ENCODE data around the gene ETFBKMT. TPM values are rescaled to one million over a fixed set of nuclear protein-coding genes. Genes with fewer than 3 reads are reported as not detected.

The ETFBKMT gene
- total and polyA plus RNA-seq, 2 of the 13 experiments (the other 11 are each of a cell fraction or from before 2014, with no cell fraction given), result 0.62 to 0.93 TPM

DNA sequence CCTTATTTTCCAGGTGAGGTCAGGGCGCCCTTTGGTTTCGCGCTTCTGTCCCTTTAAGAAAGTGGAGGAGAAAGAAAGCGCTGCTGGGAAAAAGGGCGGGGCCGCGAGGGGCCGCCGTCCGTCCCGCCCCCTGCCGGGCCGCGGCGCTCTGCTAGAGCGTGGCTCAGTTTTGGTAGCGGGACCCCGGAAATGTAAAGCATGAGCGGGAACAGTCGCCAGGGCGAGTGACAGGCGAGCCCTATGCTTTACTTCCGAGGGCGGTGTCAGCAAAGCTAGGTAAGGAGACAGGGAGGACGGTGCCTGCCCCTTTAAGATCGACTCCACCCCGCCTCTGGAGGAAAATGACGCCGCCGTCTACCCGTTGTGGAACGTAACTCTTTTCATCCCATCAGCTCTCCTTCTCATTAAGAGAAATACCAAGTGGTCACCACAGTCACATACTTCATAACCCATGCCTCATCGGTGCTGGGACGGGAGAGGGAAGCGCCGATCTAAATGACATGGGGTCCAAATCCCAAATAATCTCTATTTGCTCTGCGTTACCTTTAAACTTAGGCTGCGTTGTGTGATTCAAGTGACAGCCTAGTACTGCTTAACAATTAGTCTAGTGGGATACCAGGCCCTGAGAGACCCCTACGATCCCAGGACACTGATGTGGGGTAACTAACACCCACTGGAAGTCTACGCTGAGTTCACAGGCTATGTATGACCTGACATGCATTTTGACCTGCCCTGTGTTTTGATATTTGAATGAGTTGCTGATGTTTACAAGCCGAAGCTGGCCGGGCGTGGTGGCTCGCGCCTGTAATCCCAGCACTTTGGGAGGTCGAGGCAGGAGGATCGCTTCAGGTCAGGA lies at the start of gene ETFBKMT (continued):
- TF ChIP-seq, protein P1, sequence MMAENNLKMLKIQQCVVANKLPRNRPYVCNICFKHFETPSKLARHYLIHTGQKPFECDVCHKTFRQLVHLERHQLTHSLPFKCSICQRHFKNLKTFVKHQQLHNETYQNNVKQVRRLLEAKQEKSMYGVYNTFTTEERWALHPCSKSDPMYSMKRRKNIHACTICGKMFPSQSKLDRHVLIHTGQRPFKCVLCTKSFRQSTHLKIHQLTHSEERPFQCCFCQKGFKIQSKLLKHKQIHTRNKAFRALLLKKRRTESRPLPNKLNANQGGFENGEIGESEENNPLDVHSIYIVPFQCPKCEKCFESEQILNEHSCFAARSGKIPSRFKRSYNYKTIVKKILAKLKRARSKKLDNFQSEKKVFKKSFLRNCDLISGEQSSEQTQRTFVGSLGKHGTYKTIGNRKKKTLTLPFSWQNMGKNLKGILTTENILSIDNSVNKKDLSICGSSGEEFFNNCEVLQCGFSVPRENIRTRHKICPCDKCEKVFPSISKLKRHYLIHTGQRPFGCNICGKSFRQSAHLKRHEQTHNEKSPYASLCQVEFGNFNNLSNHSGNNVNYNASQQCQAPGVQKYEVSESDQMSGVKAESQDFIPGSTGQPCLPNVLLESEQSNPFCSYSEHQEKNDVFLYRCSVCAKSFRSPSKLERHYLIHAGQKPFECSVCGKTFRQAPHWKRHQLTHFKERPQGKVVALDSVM (CRISPR knock-in tag; IDR thresholded peaks at IDR 0.05), result no peak; the same call in 1 of the 2 replicates
- TF ChIP-seq, protein P2, sequence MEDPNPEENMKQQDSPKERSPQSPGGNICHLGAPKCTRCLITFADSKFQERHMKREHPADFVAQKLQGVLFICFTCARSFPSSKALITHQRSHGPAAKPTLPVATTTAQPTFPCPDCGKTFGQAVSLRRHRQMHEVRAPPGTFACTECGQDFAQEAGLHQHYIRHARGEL (CRISPR knock-in tag; IDR thresholded peaks at IDR 0.05), result no peak
- TF ChIP-seq ISX (CRISPR knock-in tag; conservative IDR thresholded peaks at IDR 0.05), result no peak
- TF ChIP-seq, protein P3, sequence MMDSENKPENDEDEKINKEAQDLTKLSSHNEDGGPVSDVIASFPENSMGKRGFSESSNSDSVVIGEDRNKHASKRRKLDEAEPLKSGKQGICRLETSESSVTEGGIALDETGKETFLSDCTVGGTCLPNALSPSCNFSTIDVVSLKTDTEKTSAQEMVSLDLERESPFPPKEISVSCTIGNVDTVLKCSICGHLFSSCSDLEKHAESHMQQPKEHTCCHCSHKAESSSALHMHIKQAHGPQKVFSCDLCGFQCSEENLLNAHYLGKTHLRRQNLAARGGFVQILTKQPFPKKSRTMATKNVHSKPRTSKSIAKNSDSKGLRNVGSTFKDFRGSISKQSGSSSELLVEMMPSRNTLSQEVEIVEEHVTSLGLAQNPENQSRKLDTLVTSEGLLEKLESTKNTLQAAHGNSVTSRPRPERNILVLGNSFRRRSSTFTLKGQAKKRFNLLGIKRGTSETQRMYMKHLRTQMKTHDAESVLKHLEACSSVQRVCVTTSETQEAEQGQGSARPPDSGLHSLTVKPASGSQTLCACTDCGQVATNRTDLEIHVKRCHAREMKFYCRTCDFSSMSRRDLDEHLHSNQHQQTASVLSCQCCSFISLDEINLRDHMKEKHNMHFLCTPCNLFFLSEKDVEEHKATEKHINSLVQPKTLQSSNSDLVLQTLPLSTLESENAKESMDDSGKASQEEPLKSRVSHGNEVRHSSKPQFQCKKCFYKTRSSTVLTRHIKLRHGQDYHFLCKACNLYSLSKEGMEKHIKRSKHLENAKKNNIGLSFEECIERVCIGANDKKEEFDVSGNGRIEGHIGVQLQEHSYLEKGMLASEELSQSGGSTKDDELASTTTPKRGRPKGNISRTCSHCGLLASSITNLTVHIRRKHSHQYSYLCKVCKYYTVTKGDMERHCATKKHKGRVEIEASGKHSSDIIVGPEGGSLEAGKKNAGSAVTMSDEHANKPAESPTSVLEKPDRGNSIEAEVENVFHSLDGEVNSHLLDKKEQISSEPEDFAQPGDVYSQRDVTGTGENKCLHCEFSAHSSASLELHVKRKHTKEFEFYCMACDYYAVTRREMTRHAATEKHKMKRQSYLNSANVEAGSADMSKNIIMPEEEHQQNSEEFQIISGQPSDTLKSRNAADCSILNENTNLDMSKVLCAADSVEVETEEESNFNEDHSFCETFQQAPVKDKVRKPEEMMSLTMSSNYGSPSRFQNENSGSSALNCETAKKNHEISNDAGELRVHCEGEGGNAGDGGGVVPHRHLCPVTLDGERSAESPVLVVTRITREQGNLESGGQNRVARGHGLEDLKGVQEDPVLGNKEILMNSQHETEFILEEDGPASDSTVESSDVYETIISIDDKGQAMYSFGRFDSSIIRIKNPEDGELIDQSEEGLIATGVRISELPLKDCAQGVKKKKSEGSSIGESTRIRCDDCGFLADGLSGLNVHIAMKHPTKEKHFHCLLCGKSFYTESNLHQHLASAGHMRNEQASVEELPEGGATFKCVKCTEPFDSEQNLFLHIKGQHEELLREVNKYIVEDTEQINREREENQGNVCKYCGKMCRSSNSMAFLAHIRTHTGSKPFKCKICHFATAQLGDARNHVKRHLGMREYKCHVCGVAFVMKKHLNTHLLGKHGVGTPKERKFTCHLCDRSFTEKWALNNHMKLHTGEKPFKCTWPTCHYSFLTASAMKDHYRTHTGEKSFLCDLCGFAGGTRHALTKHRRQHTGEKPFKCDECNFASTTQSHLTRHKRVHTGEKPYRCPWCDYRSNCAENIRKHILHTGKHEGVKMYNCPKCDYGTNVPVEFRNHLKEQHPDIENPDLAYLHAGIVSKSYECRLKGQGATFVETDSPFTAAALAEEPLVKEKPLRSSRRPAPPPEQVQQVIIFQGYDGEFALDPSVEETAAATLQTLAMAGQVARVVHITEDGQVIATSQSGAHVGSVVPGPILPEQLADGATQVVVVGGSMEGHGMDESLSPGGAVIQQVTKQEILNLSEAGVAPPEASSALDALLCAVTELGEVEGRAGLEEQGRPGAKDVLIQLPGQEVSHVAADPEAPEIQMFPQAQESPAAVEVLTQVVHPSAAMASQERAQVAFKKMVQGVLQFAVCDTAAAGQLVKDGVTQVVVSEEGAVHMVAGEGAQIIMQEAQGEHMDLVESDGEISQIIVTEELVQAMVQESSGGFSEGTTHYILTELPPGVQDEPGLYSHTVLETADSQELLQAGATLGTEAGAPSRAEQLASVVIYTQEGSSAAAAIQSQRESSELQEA (CRISPR knock-in tag; IDR thresholded peaks at IDR 0.05; ENCODE audit: not compliant biosample characterization), result no peak
- TF ChIP-seq, protein P4, sequence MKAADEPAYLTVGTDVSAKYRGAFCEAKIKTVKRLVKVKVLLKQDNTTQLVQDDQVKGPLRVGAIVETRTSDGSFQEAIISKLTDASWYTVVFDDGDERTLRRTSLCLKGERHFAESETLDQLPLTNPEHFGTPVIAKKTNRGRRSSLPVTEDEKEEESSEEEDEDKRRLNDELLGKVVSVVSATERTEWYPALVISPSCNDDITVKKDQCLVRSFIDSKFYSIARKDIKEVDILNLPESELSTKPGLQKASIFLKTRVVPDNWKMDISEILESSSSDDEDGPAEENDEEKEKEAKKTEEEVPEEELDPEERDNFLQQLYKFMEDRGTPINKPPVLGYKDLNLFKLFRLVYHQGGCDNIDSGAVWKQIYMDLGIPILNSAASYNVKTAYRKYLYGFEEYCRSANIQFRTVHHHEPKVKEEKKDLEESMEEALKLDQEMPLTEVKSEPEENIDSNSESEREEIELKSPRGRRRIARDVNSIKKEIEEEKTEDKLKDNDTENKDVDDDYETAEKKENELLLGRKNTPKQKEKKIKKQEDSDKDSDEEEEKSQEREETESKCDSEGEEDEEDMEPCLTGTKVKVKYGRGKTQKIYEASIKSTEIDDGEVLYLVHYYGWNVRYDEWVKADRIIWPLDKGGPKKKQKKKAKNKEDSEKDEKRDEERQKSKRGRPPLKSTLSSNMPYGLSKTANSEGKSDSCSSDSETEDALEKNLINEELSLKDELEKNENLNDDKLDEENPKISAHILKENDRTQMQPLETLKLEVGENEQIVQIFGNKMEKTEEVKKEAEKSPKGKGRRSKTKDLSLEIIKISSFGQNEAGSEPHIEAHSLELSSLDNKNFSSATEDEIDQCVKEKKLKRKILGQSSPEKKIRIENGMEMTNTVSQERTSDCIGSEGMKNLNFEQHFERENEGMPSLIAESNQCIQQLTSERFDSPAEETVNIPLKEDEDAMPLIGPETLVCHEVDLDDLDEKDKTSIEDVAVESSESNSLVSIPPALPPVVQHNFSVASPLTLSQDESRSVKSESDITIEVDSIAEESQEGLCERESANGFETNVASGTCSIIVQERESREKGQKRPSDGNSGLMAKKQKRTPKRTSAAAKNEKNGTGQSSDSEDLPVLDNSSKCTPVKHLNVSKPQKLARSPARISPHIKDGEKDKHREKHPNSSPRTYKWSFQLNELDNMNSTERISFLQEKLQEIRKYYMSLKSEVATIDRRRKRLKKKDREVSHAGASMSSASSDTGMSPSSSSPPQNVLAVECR (CRISPR knock-in tag; IDR thresholded peaks at IDR 0.05; ENCODE audit: borderline replicate concordance), result peak; percentile 87; the same call in 1 of the 2 replicates
- no peak for TF ChIP-seq ZBTB7A (CRISPR knock-in tag; IDR thresholded peaks at IDR 0.05)
- TF ChIP-seq TMF1 (CRISPR knock-in tag; IDR thresholded peaks at IDR 0.05; ENCODE audit: low read depth), result no peak
- no peak for TF ChIP-seq ZKSCAN5 (CRISPR knock-in tag; IDR thresholded peaks at IDR 0.05)
- peak; percentile 51; the same call in 1 of the 2 replicates for TF ChIP-seq GATAD2A (CRISPR knock-in tag; IDR thresholded peaks at IDR 0.05)
- TF ChIP-seq, protein P5, sequence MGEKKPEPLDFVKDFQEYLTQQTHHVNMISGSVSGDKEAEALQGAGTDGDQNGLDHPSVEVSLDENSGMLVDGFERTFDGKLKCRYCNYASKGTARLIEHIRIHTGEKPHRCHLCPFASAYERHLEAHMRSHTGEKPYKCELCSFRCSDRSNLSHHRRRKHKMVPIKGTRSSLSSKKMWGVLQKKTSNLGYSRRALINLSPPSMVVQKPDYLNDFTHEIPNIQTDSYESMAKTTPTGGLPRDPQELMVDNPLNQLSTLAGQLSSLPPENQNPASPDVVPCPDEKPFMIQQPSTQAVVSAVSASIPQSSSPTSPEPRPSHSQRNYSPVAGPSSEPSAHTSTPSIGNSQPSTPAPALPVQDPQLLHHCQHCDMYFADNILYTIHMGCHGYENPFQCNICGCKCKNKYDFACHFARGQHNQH (CRISPR knock-in tag; IDR thresholded peaks at IDR 0.05), result peak; percentile 61; the same call in 1 of the 2 replicates
- peak; percentile 59 for TF ChIP-seq ZBTB7B (CRISPR knock-in tag; IDR thresholded peaks at IDR 0.05)
- peak; percentile 85 for TF ChIP-seq ELF1 (CRISPR knock-in tag; IDR thresholded peaks at IDR 0.05)
